Subcutaneous abdominal adipose tissue (tissue), 5 donors: ENCODE measurements around the gene VTI1A.

Experiments
- H3K27ac ChIP-seq: one replicate; pipeline ENCODE4 v1.7.0; 2013; ENCODE audit warnings: low read depth, mild to moderate bottlenecking, inconsistent platforms, low read length, moderate library complexity
- H3K27me3 ChIP-seq, 5 donors: one replicate each; pipeline ENCODE4 v1.7.0; 2013; ENCODE audit warnings: low read length in 5 of 5, inconsistent platforms in 1 of 5; ENCODE audit not compliant: control insufficient read depth in 5 of 5, insufficient read depth in 4 of 5
- H3K36me3 ChIP-seq, 5 donors: one replicate each; pipeline ENCODE4 v1.7.0; 2013; ENCODE audit warnings: low read length in 5 of 5; ENCODE audit not compliant: control insufficient read depth in 5 of 5, insufficient read depth in 5 of 5
- H3K4me1 ChIP-seq, 5 donors: one replicate each; pipeline ENCODE4 v1.7.0; 2013; ENCODE audit warnings: low read length in 5 of 5, mild to moderate bottlenecking in 3 of 5, moderate library complexity in 1 of 5; ENCODE audit not compliant: control insufficient read depth in 5 of 5, insufficient read depth in 5 of 5
- H3K4me3 ChIP-seq, 5 donors: one replicate each; pipeline ENCODE4 v1.7.0; 2013; ENCODE audit warnings: low read length in 5 of 5, low read depth in 1 of 5
- H3K9ac ChIP-seq, 5 donors: one replicate each; pipeline ENCODE4 v1.7.0; 2013; ENCODE audit warnings: low read length in 5 of 5, mild to moderate bottlenecking in 4 of 5, moderate library complexity in 3 of 5
- H3K9me3 ChIP-seq, 5 donors: one replicate each; pipeline ENCODE4 v1.7.0; 2013; ENCODE audit warnings: low read length in 5 of 5; ENCODE audit not compliant: control insufficient read depth in 5 of 5
- donor health status: healthy.
- donor health status: healthy.
- donor health status: healthy.
- donor health status: healthy.
- donor health status: healthy.

VTI1A gene

DNA sequence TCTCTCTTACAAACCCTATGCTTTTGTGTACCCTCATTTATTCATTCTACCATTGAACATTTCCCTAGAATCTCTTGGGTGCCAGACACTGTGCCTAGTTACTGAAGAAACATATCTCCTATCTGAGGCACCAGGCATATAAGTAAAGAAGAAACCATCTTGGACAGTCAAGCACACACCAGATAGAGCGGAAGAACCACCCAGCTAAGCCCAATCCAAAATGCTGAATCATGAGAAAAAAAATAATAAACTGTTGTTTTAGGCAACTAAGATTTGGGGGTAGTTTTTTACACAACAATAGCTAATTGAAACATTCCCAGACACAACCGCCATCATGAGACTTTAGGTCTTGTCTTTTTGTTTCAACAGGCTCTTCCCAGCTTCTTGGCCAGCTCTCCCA, 400.8 kb downstream of the VTI1A start:
- H3K36me3 ChIP-seq: no peaks in the 10 kb centered on the region
- H3K4me3 ChIP-seq: peak overlapping the region in 1 of 5 donors; percentile 12
- no peak overlapping the region for H3K27ac ChIP-seq
- H3K9ac ChIP-seq: no peak overlapping the region
- peaks cover 7 to 19% (median 17%) of the 10 kb centered on the region in 5 donors for H3K9me3 ChIP-seq
- no peaks in the 10 kb centered on the region for H3K27me3 ChIP-seq
- H3K4me1 ChIP-seq: peaks cover 0 to 27% (median 8%) of the 10 kb centered on the region in 5 donors

DNA sequence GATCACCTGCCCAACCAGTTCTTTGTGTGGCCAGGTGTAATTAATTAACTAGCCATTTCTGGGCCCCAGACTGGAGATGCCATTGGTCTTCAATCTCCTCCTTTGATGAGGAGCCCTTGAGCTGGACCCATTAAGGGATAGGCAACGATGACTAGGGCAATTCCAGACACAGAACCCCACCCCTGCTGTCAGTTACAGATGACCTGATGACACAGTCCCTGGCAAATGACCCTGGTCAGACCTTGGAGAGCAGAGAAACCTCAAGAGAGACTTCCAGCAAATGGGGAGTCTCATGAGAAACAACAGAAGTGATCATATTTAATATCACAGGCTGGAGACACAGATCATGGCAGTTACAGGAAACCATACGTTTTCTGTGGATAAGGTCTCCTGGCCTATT, 401.2 kb downstream of the VTI1A start:
- no peaks in the 10 kb centered on the region for H3K27me3 ChIP-seq

DNA sequence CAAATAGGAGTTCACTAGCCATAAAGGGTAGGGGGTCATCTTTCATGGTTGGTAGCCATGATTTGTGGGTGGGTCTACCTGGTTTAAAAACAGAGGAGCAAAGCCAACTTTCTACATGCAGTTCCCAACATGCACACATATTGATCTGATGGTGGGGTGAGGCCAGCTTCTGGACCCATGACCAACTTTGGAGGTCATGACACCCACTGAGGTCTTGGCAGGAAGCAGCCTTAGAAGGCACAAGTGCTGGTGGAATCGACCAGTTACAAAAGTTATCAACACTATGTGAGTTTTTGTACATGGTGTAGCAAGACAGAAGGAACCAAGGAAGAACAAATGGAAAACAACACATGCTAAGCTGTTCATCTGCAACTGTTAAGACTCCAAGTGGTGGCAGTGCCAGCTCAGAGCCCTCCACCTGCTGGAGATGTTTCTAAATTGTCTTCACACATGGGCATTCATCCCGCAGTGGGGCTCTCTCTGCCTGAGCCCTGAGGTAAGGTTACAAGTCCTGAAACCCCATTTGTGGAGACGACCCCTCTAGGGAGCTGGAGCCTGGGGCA, 401.9 kb downstream of the VTI1A start:
- peaks cover 7 to 19% (median 17%) of the 10 kb centered on the region in 5 donors for H3K9me3 ChIP-seq
- no peak overlapping the region for H3K9ac ChIP-seq
- H3K4me1 ChIP-seq: peaks cover 0 to 20% (median 8%) of the 10 kb centered on the region in 5 donors
- no peaks in the 10 kb centered on the region for H3K36me3 ChIP-seq
- H3K4me3 ChIP-seq: no peak overlapping the region
- no peak overlapping the region for H3K27ac ChIP-seq
- no peaks in the 10 kb centered on the region for H3K27me3 ChIP-seq

More for the DNA sequence above, 401.2 kb downstream of the VTI1A start:
- Histone ChIP-seq H3K4me1 (peaks cover 0 to 26% (median 8%) of the 10 kb centered on the region in 5 donors), H3K9ac (no peak overlapping the region), H3K36me3 (no peaks in the 10 kb centered on the region), H3K9me3 (peaks cover 7 to 19% (median 17%) of the 10 kb centered on the region in 5 donors), H3K27ac (no peak overlapping the region), H3K4me3 (no peak overlapping the region)

DNA sequence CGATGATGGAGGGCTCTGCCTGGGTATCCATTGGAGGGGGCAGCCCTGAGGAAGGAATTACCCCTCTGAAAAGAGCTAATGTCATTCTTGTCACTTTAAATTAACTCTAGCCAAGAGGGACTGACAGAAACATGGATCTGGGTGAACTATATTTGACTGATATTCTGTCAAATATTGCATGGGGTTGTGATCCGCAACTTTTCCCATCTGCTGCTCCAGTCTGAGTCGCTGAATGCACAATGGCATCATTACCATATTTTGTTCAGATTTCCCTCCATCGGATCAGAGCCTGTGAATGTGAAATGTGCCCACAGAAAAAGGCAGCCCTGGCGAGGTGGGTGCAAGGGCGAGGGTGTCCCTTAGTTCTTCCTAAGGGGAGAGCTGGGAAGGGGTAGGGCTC, 402.5 kb downstream of the VTI1A start:
- H3K36me3 ChIP-seq: no peaks in the 10 kb centered on the region
- H3K27me3 ChIP-seq: no peaks in the 10 kb centered on the region
- H3K9me3 ChIP-seq: peaks cover 7 to 19% (median 17%) of the 10 kb centered on the region in 5 donors
- peaks cover 0 to 20% (median 8%) of the 10 kb centered on the region in 5 donors for H3K4me1 ChIP-seq
- H3K9ac ChIP-seq: no peak overlapping the region
- H3K4me3 ChIP-seq: no peak overlapping the region
- H3K27ac ChIP-seq: no peak overlapping the region

DNA sequence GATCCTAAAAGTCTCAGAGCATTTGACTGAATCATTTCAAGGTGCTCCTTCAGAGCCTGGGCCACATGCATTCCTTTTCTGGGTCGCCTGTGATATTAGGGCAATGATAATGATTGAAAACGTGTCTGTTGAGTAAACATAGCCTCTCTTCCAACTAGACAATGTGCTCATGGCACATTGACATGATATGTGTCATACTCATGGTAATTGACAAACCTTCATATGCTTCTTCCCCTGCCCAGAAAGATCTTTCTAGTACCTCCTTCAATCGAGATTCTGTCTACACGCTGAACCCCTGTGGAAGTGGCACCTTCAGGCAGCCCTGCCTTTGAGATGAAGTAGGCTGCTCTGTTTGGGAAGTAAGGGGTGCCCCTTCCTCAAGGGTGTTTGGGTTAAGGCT, 404.2 kb downstream of the VTI1A start:
- no peaks in the 10 kb centered on the region for H3K36me3 ChIP-seq
- H3K9me3 ChIP-seq: peaks cover 7 to 18% (median 17%) of the 10 kb centered on the region in 5 donors
- H3K4me1 ChIP-seq: peaks cover 0 to 17% (median 8%) of the 10 kb centered on the region in 5 donors
- no peak overlapping the region for H3K27ac ChIP-seq
- no peak overlapping the region for H3K9ac ChIP-seq
- H3K27me3 ChIP-seq: no peaks in the 10 kb centered on the region
- H3K4me3 ChIP-seq: no peak overlapping the region

DNA sequence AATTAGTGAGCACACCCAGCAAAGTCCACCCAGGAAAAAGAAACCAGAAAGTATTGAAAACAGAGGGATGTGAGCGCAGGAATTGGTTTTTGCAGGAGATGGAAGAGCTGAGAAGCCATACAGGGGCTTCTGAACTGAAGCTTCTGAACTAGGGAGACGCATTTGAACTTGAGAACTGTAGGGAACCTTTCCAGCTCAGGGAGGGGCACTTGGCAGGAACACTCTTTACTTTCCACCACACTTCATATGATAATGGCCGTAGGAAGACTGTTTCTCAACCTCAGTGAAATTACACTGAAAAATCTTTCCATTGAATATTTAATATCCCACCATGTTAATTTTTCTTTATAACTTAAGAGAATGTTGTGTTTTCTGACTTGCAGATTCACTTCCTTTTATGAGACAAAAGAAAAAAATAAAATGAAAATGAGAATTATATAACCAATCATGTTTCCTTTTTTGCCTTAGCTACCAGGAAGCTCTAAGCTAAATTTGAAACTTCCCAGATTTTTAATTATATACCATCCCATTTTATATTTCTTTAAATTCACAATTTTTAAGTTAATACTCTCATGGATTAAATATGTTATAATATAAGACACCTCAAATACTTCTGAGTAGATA, 404.7 kb downstream of the VTI1A start:
- H3K27ac ChIP-seq: no peak overlapping the region
- H3K36me3 ChIP-seq: no peaks in the 10 kb centered on the region
- H3K9me3 ChIP-seq: peaks cover 7 to 18% (median 16%) of the 10 kb centered on the region in 5 donors
- H3K27me3 ChIP-seq: no peaks in the 10 kb centered on the region
- H3K4me3 ChIP-seq: no peak overlapping the region
- H3K4me1 ChIP-seq: peaks cover 0 to 17% (median 8%) of the 10 kb centered on the region in 5 donors
- no peak overlapping the region for H3K9ac ChIP-seq

DNA sequence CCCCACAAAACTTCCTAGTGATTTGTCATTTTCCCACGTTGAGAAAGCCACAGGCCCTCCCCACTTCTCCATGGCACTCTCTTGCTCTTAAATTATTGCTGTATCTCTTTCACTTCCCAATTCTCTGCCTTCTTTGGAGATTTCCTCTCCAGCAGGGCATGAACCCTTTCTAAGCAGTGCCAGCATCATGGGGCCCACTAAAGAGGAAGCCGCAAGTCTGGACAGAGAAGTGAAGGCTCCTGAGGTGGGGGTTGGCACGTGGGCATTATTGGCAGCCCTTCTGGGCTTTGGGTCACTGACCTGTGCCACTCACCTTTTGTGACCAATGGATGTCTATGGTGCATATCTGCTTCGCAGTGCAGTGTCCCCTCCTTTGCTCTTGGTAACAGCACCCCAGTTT, 405.3 kb downstream of the VTI1A start:
- peaks cover 7 to 15% (median 11%) of the 10 kb centered on the region in 5 donors for H3K9me3 ChIP-seq
- no peak overlapping the region for H3K27ac ChIP-seq
- H3K4me3 ChIP-seq: no peak overlapping the region
- H3K27me3 ChIP-seq: no peaks in the 10 kb centered on the region
- peaks cover 0 to 17% (median 8%) of the 10 kb centered on the region in 5 donors for H3K4me1 ChIP-seq
- no peaks in the 10 kb centered on the region for H3K36me3 ChIP-seq
- H3K9ac ChIP-seq: no peak overlapping the region

DNA sequence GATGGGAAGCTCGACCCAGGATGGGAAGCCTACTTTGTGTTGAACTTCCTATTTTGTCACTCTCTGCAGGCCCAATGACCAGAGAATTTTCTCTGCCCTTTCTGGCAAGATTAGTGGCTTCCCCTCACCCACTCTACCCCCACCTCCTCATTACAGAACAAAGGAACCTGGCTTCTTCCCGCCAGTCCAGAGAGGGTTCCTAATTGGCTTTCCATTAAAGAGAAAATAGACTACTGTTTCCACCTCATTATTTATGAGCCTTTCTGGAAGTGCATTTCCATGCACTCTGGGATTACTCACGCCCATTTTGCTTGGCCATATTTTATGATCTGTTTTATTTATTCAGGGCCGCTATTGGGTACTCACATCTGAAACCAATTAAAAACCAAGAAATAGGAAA, 408.1 kb downstream of the VTI1A start:
- no peak overlapping the region for H3K9ac ChIP-seq
- no peak overlapping the region for H3K27ac ChIP-seq
- peaks cover 0 to 3% (median 0%) of the 10 kb centered on the region in 5 donors for H3K9me3 ChIP-seq
- H3K4me3 ChIP-seq: no peak overlapping the region
- H3K27me3 ChIP-seq: no peaks in the 10 kb centered on the region
- H3K4me1 ChIP-seq: peaks cover 0 to 17% (median 12%) of the 10 kb centered on the region in 5 donors
- H3K36me3 ChIP-seq: no peaks in the 10 kb centered on the region

DNA sequence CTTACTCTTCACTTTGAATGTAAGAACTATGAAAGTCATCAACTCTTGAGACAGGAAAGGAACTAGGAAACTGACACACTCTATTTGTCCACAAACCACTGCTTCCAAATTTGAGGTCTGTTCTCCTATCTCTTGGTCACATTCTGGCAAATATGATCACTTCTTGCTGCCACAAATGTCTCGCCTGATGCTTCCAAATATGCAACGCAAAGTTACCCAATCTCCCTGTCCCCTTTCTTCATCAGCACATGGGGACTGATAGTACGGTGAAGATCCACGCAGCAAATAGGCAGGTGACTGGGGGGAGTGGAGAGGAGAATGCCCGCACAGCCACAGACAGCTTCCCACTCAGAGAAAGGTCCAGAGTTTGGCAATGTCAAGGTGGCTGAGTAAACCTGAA, 410.5 kb downstream of the VTI1A start:
- Histone ChIP-seq H3K27ac (no peak overlapping the region), H3K27me3 (no peaks in the 10 kb centered on the region), H3K36me3 (no peaks in the 10 kb centered on the region), H3K9ac (no peak overlapping the region), H3K9me3 (peaks cover 0 to 3% (median 0%) of the 10 kb centered on the region in 5 donors), H3K4me1 (peaks cover 0 to 7% (median 6%) of the 10 kb centered on the region in 5 donors), H3K4me3 (no peak overlapping the region)

DNA sequence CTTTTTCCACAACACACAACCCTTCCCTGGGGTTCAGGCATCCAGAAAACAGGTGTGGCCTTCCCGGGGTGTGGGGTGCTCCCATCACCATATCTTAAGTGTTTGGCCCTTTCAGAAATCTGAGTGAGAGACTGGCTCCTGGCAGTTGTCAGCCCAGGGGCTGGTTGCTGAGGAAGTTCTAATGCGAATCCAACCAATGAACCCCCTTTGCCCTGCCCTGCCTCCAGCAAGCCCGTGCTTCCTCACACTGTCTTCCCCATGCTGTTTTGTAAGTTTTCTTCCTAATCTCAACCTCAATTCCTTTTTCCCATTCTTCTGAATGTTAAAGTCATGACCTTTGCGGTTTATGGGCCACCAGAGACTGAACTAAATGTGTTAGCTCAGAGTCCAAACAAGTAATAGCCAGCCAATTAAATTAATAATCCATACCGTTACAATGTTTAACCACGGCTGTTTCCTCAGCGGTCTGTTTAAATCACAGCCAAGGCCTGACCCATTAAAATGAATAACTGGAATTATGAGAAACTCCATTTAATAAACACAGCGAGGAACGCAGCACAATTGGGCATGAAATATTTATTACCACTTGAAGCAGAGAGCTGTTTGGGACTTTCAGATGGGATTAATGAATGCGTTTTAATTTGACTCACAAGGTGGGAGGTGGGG, 412.1 kb downstream of the VTI1A start:
- H3K27ac ChIP-seq: no peak overlapping the region
- peaks cover under 1 to 6% (median 1%) of the 10 kb centered on the region in 5 donors for H3K9me3 ChIP-seq
- no peaks in the 10 kb centered on the region for H3K36me3 ChIP-seq
- no peak overlapping the region for H3K4me3 ChIP-seq
- peaks cover 0 to 6% (median 2%) of the 10 kb centered on the region in 5 donors for H3K4me1 ChIP-seq
- H3K27me3 ChIP-seq: no peaks in the 10 kb centered on the region
- H3K9ac ChIP-seq: no peak overlapping the region
